Ammon's horn (tissue), 1 donor: Measurements from ENCODE around the gene COL5A1.
"Not testable (repeated sequence)": the region's sequence is repeated elsewhere in the genome, so short reads cannot be mapped to it uniquely, and the experiment has no call there.

Experiments
- DNase-seq: peaks from one replicate; pipeline ENCODE4 v3.0.0-alpha.2; 2016; ENCODE audit warnings: low spot score

Gene COL5A1

GRCh38 chr9:134640506-134641172 lies 964 bp upstream of the COL5A1 start:
- DNase-seq, result no peak

- DNase-seq, result no peak
These were observed 384 bp downstream of the COL5A1 start for GRCh38 chr9:134641990-134642384.

GRCh38 chr9:134642385-134643181 lies 980 bp downstream of the COL5A1 start:
- DNase-seq, result no peak

GRCh38 chr9:134643222-134643671 lies 1.6 kb downstream of the COL5A1 start:
- DNase-seq, result no peak

GRCh38 chr9:134644401-134644724 lies 2.8 kb downstream of the COL5A1 start:
- DNase-seq, result not testable (repeated sequence)

GRCh38 chr9:134644725-134645606 lies 3.4 kb downstream of the COL5A1 start:
- DNase-seq, result peak; percentile 35

GRCh38 chr9:134645607-134646365 lies 4.2 kb downstream of the COL5A1 start:
- no peak for DNase-seq

GRCh38 chr9:134647359-134648080 lies 5.9 kb downstream of the COL5A1 start:
- no peak for DNase-seq

GRCh38 chr9:134648701-134649530 lies 7.3 kb downstream of the COL5A1 start:
- no peak for DNase-seq

- DNase-seq, result no peak
These were observed 9.0 kb downstream of the COL5A1 start for GRCh38 chr9:134650431-134651190.

- no peak for DNase-seq
These were observed 9.8 kb downstream of the COL5A1 start for GRCh38 chr9:134651226-134651905.

- no peak for DNase-seq
These were observed 11.0 kb downstream of the COL5A1 start for GRCh38 chr9:134652291-134653225.

GRCh38 chr9:134653259-134654009 lies 11.8 kb downstream of the COL5A1 start:
- DNase-seq, result no peak

GRCh38 chr9:134655101-134655500 lies 13.5 kb downstream of the COL5A1 start:
- DNase-seq, result no peak

- DNase-seq, result no peak
These were observed 14.2 kb downstream of the COL5A1 start for GRCh38 chr9:134655586-134656333.

- no peak for DNase-seq
These were observed 14.9 kb downstream of the COL5A1 start for GRCh38 chr9:134656334-134657006.
